Cardiac muscle cell (in vitro differentiated cells and primary cell): ENCODE data around the gene KDM4B. TPM values are rescaled to one million over a fixed set of nuclear protein-coding genes. Genes with fewer than 3 reads are reported as not detected.
"Not testable (repeated sequence)": the region's sequence is repeated elsewhere in the genome, so short reads cannot be mapped to it uniquely, and the experiment has no call there.

Source experiments
- DNase-seq, 2 donors: peaks; one replicate each; pipeline versions ENCODE4 v3.0.0 to v3.0.0-alpha.2; 2010 to 2017; ENCODE audit warnings: low read depth in 1 of 2, low spot score in 1 of 2
- H3K27ac ChIP-seq: fragments of 200-600 bp; sonication (generic); 2 replicates; pipeline ENCODE4 v1.5.1; 2016
- H3K27me3 ChIP-seq: fragments of 200-600 bp; sonication (generic); 2 replicates; pipeline ENCODE4 v1.6.0; 2016; ENCODE audit warnings: control low read depth
- H3K36me3 ChIP-seq: fragments of 200-600 bp; sonication (generic); 2 replicates; pipeline ENCODE4 v1.5.1; 2016; ENCODE audit warnings: control low read depth
- H3K4me1 ChIP-seq: fragments of 200-600 bp; sonication (generic); 2 replicates; pipeline ENCODE4 v1.8.1; 2017; ENCODE audit warnings: low read depth, mild to moderate bottlenecking, mixed run types
- H3K4me3 ChIP-seq: fragments of 200-600 bp; sonication (generic); 2 replicates; pipeline ENCODE4 v1.5.1; 2016; ENCODE audit warnings: mild to moderate bottlenecking
- H3K9me3 ChIP-seq: fragments of 200-600 bp; sonication (generic); 2 replicates; pipeline ENCODE4 v1.5.1; 2017; ENCODE audit warnings: low read depth, mild to moderate bottlenecking, control low read depth
- CTCF ChIP-seq: IDR thresholded peaks from 2 replicates; pipeline ENCODE4 v1.5.1; 2012; ENCODE audit warnings: low read depth, mild to moderate bottlenecking, low read length
- polyA plus RNA-seq: library from polyadenylated mRNA; unstranded; fragments of >200 nt; fragmentation: Nextera tagmentation; extraction: Ambion mirVana; gene quantifications from 2 replicates; pipeline ENCODE4 v1.2.1, GENCODE V29; 2016
- total RNA-seq: library from RNA; depleted of rRNA; stranded (reverse); fragments of >200 nt; gene quantifications from 2 replicates; pipeline ENCODE4 v1.2.3, GENCODE V29; 2016

Gene KDM4B
- total and polyA plus RNA-seq, 2 experiments from 2014 or later: 74.6 to 90.6 TPM

GRCh38 chr19:5157186-5157585 is 188.3 kb downstream of the KDM4B start:
- Histone ChIP-seq H3K4me1 (no peaks in the 10 kb centered on the region), H3K27ac (no peak overlapping the region), H3K27me3 (no peaks in the 10 kb centered on the region), H3K9me3 (no peaks in the 10 kb centered on the region), H3K36me3 (no peaks in the 10 kb centered on the region), H3K4me3 (no peak overlapping the region)
- no peak for DNase-seq
- TF ChIP-seq CTCF: no peak

- DNase-seq, H3K27me3 ChIP-seq, H3K4me3 ChIP-seq, H3K4me1 ChIP-seq, H3K27ac ChIP-seq, H3K36me3 ChIP-seq, H3K9me3 ChIP-seq: not testable (repeated sequence)
Measured at GRCh38 chr19:5158549-5159134, 189.7 kb downstream of the KDM4B start.

GRCh38 chr19:5160158-5160795 is 191.4 kb downstream of the KDM4B start:
- H3K4me3 ChIP-seq, H3K36me3 ChIP-seq, H3K4me1 ChIP-seq, H3K9me3 ChIP-seq, H3K27me3 ChIP-seq, DNase-seq, H3K27ac ChIP-seq: not testable (repeated sequence)

GRCh38 chr19:5164845-5165696 is 196.2 kb downstream of the KDM4B start:
- not testable (repeated sequence) for DNase-seq, H3K36me3 ChIP-seq, H3K4me3 ChIP-seq

GRCh38 chr19:5165697-5166019 is 196.7 kb downstream of the KDM4B start:
- H3K9me3 ChIP-seq: no peaks in the 10 kb centered on the region
- no peak for TF ChIP-seq CTCF
- no peaks in the 10 kb centered on the region for H3K27me3 ChIP-seq
- H3K27ac ChIP-seq: no peak overlapping the region
- H3K4me3 ChIP-seq: no peak overlapping the region
- no peaks in the 10 kb centered on the region for H3K36me3 ChIP-seq
- no peak for DNase-seq
- H3K4me1 ChIP-seq: no peaks in the 10 kb centered on the region

More at GRCh38 chr19:5164845-5165696, 196.2 kb downstream of the KDM4B start:
- H3K4me1 ChIP-seq, H3K27ac ChIP-seq, H3K27me3 ChIP-seq, H3K9me3 ChIP-seq: not testable (repeated sequence)

- Histone ChIP-seq H3K4me1 (no peaks in the 10 kb centered on the region), H3K27me3 (no peaks in the 10 kb centered on the region), H3K36me3 (no peaks in the 10 kb centered on the region), H3K27ac (no peak overlapping the region), H3K9me3 (no peaks in the 10 kb centered on the region), H3K4me3 (no peak overlapping the region)
- no peak for TF ChIP-seq CTCF
- peak in 1 of 2 donors; percentile 37 for DNase-seq
Measured at GRCh38 chr19:5166262-5166661, 197.3 kb downstream of the KDM4B start.

GRCh38 chr19:5170329-5170745 is 201.4 kb downstream of the KDM4B start:
- no peaks in the 10 kb centered on the region for H3K4me1 ChIP-seq
- TF ChIP-seq CTCF: peak; percentile 54
- H3K27me3 ChIP-seq: no peaks in the 10 kb centered on the region
- no peak overlapping the region for H3K27ac ChIP-seq
- no peaks in the 10 kb centered on the region for H3K36me3 ChIP-seq
- no peak overlapping the region for H3K4me3 ChIP-seq
- no peaks in the 10 kb centered on the region for H3K9me3 ChIP-seq
- DNase-seq: no peak
